ENCODE measurements around the gene LGR5. TPM values are rescaled to one million over a fixed set of nuclear protein-coding genes. Genes with fewer than 3 reads are reported as not detected.

Gene LGR5
- total RNA-seq, 1 donor from 2014 or later: 4.1 TPM

DNA sequence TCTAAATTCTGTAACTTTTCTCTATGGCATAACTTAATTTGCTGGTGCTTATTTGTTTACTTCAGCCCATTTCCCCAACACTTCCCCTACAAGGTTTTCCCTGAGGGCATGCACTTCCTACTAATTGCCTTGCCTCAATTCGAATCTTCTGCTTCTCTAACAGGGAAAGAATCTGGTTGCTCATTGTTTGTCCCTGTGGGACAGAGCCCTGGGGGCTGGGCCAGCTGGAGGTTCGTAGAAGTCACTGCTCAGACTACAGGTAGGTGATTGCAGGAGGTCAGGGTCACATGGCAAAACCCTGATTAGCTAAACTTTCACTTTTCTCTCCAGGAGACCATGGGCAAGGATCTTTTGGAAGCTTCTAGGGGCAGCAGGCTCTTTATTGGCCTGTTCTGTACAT lies 152.0 kb downstream of the LGR5 start:
- no peak for DNase-seq (ENCODE audit: low spot score)

DNA sequence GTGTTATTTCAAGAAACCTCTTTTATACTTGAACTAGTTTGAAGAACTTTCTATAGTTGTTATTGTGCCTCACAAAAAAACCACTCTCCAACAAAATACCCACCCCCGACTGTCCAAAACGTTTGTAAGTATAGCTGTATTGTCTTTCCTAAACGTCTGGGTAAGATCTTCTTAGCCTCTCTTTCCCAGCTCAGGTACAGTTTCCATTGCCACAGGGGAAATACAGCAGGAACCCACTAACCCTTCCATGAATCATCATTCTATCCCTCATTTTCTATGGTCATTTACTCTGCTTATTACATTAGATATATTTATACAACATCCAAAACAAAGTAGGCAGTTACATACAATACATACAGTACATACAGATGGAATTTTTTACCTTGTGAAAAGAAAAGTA lies 153.2 kb downstream of the LGR5 start:
- no peak for DNase-seq (ENCODE audit: low spot score)

DNA sequence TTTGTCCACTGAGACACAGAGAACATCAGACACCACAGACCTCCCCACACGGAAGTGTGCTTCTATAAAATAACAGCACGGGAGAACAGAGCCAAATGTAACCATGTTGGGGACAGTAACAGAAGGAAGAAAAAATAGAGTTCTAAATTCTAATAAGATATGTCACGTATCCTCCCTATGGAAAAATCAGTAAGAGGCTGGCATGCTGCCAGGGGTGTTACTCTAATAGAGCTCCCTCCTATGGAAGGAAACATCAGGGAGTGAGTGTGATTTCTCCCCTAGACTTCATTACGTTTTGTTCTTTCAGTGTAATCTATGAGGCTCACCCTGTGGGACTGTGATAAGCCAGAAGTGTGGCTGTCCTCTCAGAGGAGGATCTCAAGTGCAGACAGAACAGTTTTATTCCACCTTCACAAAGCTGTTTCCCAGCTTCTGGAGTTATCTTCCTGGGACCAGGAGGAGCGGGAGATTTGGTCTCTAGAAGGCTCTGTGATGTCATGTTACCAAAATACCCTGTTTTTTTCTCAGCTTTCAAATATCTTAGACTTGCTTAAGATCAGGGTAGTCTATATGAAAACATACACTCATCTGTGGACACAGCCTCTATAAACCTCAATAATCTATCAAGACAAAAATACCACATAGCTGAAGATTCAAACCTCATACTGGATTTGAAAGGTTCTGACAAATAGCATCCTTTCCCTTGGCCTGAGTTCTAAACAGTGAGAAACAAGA lies 154.8 kb downstream of the LGR5 start:
- no peak for DNase-seq (ENCODE audit: low spot score)

DNA sequence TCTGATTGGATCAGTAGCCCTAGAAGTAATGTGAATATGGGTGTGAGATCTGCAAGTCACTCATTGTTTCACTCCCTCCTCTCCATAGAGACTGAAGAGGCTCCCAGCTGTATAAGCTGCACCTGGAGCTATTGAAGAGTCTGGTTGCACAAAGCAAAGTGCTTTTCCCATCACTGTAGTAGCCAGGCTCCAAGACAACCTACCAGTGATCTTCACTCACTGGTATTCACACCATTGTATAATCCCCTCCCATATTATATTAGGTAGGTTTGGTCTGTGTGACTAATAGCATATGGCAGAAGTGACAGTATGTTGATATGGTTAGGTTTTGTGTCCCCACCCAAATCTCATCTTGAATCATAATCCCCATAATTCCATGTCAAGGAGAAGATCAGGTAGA lies 159.6 kb downstream of the LGR5 start:
- DNase-seq (ENCODE audit: low spot score): no peak

DNA sequence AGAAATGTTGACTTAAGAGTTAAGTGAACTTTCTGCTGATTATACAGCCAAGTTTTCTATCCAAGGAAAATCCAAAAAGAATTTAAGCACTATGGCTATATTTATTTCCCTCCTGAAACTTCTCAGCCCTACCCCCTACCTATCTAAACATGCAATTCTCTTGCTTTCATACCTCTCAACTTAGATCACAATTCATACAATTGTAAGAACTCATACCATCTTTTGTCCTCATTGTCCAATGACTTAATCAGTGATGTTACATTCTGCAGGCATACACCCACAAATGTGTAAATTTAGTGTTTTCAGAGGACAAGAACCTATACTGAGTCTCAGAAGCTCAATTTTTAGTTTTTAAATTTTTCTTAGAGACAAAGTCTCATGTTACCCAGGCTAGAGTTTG lies 161.9 kb downstream of the LGR5 start:
- no peak for DNase-seq (ENCODE audit: low spot score)

DNA sequence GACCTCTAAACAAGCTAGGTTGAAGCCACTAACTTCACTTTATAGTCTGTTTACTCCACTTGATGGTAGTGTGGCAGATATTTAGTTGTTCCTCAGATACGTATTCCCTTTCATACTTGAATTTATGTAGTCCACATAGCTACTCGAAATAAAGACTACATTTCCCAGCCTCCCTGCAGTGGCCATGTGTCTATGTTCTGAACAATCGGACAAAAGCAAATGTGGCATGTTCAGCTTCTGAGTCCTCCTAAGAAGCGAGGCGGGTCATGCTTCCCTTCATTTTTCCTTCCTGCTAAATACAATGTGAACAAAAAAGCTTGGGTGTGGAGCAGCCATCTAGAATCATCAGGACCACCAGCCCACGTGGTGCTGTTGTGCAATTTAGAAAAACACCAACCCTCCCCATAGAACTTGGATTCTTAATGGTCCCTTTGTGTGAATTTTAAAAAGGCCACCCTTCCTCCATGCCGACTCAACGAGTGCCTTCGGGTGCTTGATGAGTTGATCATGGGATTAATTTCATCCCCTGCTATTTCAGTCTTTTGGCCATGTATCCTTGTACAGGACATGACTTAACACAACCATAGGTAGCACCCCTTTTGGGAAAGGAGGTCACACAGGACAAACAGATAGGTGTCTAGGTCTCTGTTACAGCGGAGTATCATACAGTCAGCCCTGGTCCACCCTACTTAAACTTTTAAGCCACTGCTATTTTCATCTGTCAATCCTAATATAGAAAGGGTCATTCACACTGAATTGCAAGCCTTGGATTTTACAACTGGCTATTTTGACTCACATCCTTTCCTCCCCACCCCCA lies 163.4 kb downstream of the LGR5 start:
- DNase-seq (ENCODE audit: low spot score): no peak

DNA sequence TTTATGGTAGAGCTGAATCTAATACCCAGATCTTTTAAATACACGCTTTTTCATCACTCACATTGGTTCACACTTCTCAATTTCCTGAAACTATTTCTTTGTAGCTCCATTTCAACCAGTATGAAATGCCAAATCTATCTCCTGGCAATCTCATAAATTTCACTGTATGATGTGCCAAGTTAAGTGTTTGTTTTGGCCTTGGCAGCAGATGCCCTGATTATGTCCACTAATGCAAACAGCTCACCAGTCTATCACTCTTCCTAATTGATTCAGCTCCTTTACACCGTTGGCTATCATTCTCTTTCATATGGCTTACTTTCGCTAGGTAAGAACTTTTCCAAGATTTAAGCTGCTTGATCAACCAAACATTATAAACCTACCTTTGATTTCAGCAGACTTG lies 165.4 kb downstream of the LGR5 start:
- DNase-seq (ENCODE audit: low spot score): no peak

DNA sequence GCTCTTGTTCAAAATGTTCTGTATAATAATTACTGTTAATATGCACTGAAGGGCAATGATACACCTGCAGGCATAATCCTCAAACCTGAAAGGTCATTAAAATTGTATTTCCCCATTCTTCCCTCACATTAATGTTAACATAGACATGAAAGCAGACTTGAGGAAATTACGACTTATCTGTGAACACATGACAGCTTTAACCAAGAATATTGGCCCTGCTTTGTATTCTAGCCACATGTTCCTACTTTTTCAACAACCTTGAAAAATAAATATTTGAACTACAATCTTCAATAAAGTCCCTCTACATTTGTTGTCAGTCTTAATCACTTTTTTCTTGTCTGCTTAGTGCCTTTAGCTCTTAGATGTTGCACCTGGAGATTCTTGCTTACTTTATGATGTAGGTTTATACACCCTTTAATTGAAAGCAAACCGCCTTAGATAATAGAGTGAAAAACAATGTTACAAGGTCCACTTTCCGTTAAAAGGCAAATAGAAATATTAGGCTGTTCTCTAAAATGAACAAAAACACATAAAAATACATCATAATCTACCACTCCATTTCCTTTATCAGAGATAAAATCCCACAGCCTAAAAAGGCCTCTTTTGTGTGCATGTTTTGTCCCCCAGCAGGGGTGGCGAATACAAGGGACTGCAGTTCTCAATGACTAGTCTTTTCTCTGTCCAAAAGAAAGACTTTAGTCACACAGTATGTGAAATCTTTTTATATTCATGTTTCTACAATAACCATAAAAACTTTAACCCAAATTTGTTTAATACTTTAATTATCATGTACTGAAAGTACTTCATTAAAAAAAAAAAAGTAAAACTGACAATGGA lies 168.1 kb downstream of the LGR5 start:
- DNase-seq (ENCODE audit: low spot score): no peak

DNA sequence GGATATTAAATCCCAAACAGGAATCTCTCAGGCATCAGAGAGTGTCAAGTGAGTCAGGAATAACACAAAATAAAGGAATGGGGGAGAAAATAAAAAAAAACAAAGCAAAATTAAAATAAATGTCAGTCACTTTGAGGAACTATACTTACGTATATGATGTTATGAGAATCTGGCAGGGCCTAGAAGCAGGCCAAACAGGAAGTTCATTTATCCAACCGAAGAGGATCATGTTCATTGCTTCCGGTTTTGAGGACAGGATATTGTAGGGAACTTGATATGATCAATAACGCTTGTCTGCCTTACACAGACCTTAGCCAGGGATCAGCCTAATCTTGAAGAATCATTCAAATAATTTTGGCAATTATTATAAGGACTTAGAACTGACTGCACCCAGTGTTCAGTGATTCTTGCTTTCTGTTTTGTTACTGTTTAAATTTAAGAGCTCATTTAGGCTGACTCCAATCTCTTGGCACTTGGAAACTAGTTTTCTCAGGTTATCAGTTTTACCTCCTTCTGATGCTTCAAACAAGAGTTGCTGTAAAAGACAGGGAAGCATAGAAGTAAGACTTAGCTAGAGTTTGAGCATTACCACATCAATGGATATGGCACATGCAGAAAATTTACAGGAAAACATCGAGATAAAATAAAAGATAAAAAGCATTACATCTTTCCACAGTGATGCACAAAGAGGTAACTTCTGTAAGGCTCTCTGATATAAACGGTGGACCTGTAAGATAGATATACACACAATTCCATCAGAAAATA lies 170.6 kb downstream of the LGR5 start:
- no peak for DNase-seq (ENCODE audit: low spot score)

DNA sequence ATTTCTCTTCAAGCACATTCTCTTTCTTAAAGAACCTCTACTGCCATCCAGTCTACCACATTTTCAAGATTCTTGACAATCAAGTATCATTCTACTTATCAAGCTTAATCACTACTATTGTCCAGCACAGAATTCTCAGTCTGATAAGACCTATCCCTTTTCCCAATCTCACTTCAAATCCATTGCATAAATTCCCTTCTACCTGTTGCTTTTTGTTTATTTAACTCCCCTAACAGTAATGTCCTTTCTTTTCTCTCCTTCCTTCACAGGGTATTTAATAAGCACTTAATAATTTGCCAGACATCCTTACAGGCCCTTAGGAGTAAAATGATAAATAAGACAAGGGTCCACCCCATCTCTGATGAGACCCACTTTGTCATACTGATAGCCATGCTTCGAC lies 182.3 kb downstream of the LGR5 start:
- DNase-seq (ENCODE audit: low spot score): no peak

DNA sequence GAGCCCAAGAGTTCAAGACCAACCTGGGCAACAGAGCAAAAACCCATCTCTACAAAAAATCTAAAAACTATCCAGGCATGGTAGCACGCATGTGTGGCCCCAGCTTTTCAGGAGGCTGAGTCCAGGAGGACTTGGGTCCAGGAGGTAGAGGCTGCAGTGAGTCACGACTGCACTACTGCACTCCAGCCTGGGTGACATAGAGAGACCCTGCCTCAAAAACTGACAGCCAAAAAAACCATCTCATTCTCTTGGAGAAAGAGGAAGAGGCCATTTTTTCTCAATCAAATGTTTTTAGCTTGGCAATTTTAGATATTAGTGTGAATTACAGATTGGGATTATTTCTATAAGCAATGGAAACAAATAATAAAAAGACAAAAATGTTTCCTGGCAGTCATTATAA lies 185.9 kb downstream of the LGR5 start:
- DNase-seq (ENCODE audit: low spot score): no peak

DNA sequence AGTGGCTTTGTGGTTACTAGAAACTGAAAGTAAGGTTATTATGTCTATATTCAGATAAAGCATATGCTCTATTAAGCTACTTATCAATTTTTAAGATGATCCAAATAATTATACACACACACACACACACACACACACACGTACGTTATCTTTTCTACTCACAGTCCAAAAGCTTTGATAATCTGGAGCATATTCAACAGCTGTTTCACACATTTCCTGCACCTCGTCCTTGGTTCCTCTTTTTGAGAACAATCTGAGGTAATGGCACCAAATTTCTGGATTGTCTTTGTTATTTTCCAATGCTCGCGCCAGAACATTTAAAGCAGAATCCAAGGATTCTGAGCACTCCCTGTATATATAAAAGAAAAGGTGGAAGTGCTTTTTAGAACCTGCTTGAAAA lies 186.5 kb downstream of the LGR5 start:
- DNase-seq (ENCODE audit: low spot score): no peak

DNA sequence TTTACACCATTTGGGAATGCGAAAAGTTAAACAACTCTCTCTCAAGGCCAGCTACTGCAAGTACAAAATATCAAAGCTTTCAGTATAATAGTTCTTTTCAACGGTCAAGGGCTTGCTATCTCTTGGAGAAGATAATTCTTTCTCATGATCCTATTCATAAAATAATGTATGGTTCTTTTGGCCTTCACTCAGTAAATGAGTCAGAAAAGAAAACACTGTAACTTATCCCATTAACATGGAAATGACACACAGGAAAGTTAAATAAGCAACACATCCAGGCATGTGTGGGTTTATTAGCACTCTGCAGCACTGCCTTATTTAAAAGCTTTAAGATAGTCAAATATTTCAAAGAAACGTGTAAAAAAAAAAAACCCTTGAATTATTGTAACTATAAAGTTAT lies 187.2 kb downstream of the LGR5 start:
- DNase-seq (ENCODE audit: low spot score): no peak

DNA sequence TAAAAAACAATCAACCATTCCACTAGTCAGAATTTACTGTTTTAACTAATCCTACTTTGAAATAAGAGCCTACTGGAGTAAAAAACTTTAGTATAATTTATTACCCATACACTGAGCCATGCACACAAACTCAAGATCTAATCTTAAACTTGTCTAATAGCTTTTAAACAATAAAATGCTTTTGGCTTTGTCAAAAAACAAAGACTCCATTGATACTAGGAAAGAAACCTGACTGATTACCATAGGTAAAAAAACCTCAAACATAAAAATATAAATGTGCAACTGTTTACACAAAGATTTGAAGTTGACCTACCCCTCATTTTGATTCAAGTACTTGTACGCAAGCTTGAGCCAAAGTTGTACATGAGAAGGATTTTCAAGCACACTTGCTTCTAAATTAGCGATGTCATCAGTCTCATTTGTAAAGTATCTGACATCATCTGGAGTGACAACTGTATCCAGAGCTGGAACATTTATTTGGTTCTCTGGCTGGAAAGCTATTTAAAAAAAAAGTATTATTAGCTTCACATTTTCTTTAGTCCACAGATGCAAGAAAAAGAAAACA lies 187.9 kb downstream of the LGR5 start:
- DNase-seq (ENCODE audit: low spot score): no peak

Other genes starting within 250 kb of the LGR5 start
- 55.6 TPM for gene ZFC3H1, start 224.1 kb downstream of the LGR5 start, total RNA-seq (ENCODE audit: insufficient read depth, low replicate concordance)
- 7.2 TPM for gene THAP2, start 224.5 kb downstream of the LGR5 start, total RNA-seq (ENCODE audit: insufficient read depth, low replicate concordance)
- gene TMEM19, start 246.3 kb downstream of the LGR5 start, total RNA-seq (ENCODE audit: insufficient read depth, low replicate concordance): 52.2 TPM